NOMO-1 treated with dmso at 0.1 percent for 144 hours (cell line): Measurements from ENCODE around the gene NHLH1.

Experiments used
- DNase-seq: peaks from one replicate; lab custom pipeline; 2025; ENCODE audit not compliant: unreplicated experiment; lab: John Stamatoyannopoulos, UW

The NHLH1 gene

GRCh38 chr1:160409486-160409885 lies 42.6 kb downstream of the NHLH1 start:
- no peak for DNase-seq

GRCh38 chr1:160410406-160411005 lies 43.6 kb downstream of the NHLH1 start:
- no peak for DNase-seq

- no peak for DNase-seq
Observed at GRCh38 chr1:160411271-160412027, 44.6 kb downstream of the NHLH1 start.

- DNase-seq: no peak
Observed at GRCh38 chr1:160412028-160412362, 45.1 kb downstream of the NHLH1 start.

DNA sequence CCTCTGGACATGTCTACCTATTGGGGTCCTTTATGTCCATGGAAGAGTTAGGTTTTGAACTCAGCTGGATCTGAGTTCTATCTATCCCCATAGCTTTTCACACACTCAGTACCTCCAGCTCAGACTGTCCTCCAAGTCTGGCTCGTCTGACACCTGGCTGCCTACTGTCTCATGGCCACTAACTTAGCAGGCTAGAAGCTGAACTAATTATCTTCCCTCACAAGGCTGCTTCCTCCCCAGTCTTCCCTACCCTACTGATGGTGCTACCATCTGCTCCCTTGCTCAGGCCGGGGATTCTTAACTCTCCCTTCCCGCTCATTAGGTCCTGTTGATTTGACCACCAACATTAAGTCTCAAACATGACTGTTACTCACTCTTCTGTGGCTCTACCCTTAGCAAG lies 46.8 kb downstream of the NHLH1 start:
- no peak for DNase-seq

DNA sequence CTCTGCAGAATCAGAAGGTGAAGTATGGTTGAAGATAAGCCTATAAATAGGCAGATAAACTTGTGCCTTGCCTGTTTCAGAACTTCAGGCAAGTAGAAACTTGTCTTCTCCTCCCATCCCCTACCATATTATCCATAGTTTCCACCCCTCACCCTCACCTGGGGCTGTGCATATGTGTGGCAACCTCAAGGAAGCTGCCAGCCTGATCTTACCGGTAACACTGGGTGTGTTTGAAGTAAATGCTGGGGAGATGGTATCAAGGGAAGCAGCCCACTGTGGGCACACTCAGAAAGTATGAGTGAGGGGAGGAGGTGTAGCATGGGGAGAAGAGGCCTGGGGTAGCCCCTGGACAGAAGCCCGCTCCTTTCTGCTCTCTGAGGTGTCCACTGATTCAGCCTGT lies 48.0 kb downstream of the NHLH1 start:
- no peak for DNase-seq

GRCh38 chr1:160415696-160416290 lies 48.9 kb downstream of the NHLH1 start:
- no peak for DNase-seq

GRCh38 chr1:160416369-160416768 lies 49.5 kb downstream of the NHLH1 start:
- no peak for DNase-seq

DNA sequence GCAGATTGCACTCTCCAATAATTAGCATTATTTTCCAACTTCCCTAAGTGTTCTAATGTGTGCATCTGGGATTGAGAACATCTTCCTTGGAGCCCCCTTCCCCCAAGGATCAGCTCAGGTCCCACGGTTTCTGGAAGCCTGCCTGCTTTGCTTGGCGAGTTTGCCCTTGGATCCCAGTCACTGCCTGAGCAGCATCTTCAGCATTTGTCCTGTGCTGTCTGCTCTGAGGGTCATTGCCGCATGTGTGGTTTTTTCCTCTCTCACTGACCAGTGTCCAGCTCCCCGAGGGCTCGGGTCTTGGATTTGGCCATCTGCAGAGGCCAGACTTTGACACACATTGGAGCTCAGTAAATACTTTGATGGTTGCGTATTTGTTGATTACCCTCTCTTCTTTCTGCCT lies 51.6 kb downstream of the NHLH1 start:
- no peak for DNase-seq

DNA sequence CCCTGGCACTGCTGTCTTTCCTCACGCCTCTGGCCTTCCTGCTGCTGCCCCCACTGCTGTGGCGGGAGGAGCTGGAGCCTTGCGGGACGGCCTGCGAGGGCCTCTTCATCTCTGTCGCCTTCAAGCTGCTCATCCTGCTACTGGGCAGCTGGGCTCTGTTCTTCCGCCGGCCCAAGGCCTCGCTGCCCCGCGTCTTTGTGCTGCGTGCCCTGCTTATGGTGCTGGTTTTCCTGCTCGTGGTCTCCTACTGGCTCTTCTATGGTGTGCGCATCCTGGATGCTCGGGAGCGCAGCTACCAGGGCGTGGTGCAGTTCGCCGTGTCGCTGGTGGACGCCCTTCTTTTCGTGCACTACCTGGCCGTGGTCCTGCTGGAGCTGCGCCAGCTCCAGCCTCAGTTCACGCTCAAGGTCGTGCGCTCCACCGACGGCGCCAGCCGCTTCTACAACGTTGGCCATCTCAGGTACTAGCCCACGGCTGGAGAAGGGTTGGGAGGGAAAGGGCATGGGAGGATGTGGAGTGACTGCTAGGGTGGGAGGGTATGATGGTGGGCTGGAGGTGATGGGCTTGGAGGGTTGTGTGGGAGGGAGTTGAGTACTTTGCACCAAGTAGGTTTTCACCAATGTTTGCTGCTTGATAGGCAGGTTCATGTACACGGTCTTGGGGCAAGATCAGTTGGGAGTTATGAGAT lies 52.4 kb downstream of the NHLH1 start:
- DNase-seq: no peak

DNA sequence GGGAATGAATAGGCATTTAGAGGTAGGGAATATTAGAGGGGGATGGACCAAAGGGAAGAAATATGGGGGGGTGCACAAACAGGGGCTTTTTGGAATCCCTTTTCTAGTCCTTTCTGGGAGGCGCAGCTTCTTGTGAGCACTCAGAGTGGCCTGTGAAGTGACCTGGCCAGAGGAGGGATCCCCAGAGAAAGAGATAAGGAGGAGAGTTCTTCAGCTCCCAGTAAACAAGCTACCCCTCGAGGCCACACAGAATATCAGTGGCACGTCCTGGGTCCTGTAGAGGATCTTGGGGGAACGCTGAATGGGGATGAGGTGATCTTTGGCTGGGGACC lies 52.9 kb downstream of the NHLH1 start:
- no peak for DNase-seq

- no peak for DNase-seq
Observed at GRCh38 chr1:160420881-160421842, 54.3 kb downstream of the NHLH1 start.

GRCh38 chr1:160421881-160422280 lies 55.0 kb downstream of the NHLH1 start:
- DNase-seq: no peak
